Breast epithelium (tissue), 3 donors: Measurements from ENCODE around the gene HOXB5.

Source experiments
- POLR2A ChIP-seq: fragments of 450-650 bp; IDR thresholded peaks from one replicate; pipeline ENCODE4 v1.6.1; 2016; ENCODE audit warnings: antibody characterized with exemption, mild to moderate bottlenecking, moderate library complexity
- TF ChIP-seq, protein P1 (sequence below), 3 donors: fragments of 450-650 bp; IDR thresholded peaks; one replicate each; pipeline ENCODE4 v1.5.1; 2016 to 2017; ENCODE audit warnings: antibody characterized with exemption in 3 of 3, mild to moderate bottlenecking in 3 of 3, moderate library complexity in 3 of 3

DNA sequence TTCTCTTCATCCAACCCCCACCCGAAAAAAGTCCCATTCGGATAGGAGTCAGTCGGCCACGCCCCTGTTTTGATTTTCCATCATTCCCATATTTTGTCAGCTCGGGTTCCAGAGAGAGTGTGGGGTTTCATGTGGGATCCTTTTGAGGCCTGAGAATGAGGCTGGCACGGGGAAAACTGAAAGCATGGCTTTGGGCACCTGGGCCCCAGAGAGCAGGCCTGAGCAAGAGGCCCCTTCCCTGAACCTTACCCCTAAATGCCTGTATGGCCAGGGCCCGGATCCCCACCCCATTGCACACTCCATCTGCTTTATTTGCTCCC lies 10.9 kb downstream of the HOXB5 start:
- no peak for TF ChIP-seq POLR2A
- TF ChIP-seq, protein P1, sequence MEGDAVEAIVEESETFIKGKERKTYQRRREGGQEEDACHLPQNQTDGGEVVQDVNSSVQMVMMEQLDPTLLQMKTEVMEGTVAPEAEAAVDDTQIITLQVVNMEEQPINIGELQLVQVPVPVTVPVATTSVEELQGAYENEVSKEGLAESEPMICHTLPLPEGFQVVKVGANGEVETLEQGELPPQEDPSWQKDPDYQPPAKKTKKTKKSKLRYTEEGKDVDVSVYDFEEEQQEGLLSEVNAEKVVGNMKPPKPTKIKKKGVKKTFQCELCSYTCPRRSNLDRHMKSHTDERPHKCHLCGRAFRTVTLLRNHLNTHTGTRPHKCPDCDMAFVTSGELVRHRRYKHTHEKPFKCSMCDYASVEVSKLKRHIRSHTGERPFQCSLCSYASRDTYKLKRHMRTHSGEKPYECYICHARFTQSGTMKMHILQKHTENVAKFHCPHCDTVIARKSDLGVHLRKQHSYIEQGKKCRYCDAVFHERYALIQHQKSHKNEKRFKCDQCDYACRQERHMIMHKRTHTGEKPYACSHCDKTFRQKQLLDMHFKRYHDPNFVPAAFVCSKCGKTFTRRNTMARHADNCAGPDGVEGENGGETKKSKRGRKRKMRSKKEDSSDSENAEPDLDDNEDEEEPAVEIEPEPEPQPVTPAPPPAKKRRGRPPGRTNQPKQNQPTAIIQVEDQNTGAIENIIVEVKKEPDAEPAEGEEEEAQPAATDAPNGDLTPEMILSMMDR (IDR thresholded peaks at IDR 0.05): no peak
